HG03457 (cell line): ENCODE measurements around the gene ITGA2B.
"Not testable (repeated sequence)": the region's sequence is repeated elsewhere in the genome, so short reads cannot be mapped to it uniquely, and the experiment has no call there.

ENCODE experiments used
- ATAC-seq: cut with Tn5 transposase; IDR thresholded peaks from one replicate; pipeline ENCODE4 v1.9.1; 2021; ENCODE audit warnings: moderate number of reproducible peaks; ENCODE audit not compliant: unreplicated experiment

ITGA2B gene

GRCh38 chr17:44394112-44394511, 4.7 kb upstream of the ITGA2B start:
- ATAC-seq = not testable (repeated sequence)

- no peak for ATAC-seq
Measured at GRCh38 chr17:44390250-44390870, 911 bp upstream of the ITGA2B start.

- no peak for ATAC-seq
Measured at GRCh38 chr17:44389723-44390202, 314 bp upstream of the ITGA2B start.

- no peak for ATAC-seq
Measured at GRCh38 chr17:44387804-44388203, 1.6 kb downstream of the ITGA2B start.

GRCh38 chr17:44386182-44386525, 3.3 kb downstream of the ITGA2B start:
- no peak for ATAC-seq

- no peak for ATAC-seq
Measured at GRCh38 chr17:44385287-44386181, 3.9 kb downstream of the ITGA2B start.

- no peak for ATAC-seq
Measured at GRCh38 chr17:44384823-44385286, 4.6 kb downstream of the ITGA2B start.

DNA sequence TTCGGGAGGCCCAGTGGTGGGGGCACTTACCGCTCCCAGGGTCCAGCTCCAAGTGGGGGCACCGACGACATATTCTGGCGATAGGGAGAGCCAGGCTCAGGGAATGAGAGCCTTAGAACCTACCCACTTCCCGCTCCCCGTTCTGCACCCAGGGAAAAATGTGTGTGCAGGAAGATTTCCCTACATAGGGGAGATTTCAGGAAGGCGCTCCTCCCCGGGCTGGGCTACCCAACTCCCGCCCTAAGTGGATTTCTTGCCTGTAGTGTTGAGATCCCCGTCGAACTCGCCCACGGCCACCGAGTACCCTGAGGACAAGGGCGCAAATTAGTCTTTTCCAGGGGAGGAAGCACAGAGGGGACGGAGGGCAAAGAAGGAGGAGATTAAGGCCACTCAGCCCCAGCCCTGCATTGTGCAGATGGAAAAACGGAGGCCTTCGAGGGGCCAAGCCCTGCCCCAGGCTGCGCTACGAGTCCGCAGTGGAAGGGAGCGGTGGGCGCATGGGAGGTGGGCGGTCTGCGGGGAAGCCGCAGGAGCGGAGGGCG, 5.1 kb downstream of the ITGA2B start:
- no peak for ATAC-seq

DNA sequence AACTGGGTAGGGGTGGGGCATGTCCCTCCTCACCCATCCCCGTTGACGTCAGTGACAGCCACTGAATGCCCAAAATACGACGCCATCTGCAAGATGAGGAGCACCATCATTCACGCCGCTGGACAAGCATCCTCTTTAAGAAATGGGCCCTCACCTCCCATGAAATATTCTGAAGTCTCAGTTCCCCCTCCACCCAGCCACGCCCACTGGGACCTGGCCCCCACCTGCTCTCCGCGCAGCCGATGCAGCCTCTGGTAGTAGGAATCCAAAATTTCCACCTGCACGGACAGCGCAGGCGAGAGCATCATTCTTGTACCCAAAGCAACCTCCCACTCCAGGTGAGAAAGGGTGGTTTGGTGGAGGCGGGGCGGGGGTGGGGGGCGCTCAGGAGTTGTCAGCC, 5.6 kb downstream of the ITGA2B start:
- ATAC-seq = no peak

- ATAC-seq = no peak
Measured at GRCh38 chr17:44383363-44383762, 6.1 kb downstream of the ITGA2B start.

DNA sequence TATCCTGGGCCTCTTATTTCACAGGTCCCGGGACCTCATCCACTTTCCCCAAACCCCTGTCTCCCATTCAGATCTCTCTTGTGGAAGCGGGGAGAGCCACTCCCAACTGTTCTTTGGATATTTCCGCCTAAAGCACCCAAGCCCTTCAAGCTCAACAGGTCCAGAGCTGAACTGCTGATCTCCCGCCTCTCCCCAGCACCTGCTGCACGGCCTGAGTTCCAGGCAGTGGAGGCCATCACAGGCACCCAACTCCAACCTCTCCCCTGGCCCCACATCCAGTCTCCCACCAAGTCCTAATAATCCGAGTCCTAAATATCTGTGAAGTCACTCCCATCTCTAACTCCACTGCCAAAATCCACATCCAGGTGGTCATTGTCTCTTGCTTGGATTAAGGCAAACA, 6.5 kb downstream of the ITGA2B start:
- no peak for ATAC-seq

- no peak for ATAC-seq
Measured at GRCh38 chr17:44381810-44382305, 7.6 kb downstream of the ITGA2B start.

DNA sequence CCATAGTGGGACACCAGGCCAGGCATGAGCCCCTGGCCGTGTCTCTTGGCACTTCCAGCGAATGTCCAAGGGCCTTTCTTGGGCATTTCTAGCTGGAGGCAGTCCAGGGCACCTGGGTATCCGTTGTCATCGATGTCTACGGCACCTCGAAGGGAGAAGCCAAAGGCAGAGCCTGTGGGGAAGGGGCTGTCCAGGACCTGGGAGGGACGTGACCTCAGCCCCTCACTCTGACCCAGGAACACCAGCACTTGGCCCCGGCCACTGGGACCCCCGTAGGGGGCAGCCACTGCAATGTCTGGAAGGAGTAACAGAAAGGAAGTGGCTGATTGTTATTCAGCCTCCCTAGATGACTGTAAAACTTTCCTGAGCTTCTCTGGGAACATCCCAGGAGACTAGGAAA, 8.7 kb downstream of the ITGA2B start:
- no peak for ATAC-seq

GRCh38 chr17:44379887-44380286, 9.6 kb downstream of the ITGA2B start:
- no peak for ATAC-seq

DNA sequence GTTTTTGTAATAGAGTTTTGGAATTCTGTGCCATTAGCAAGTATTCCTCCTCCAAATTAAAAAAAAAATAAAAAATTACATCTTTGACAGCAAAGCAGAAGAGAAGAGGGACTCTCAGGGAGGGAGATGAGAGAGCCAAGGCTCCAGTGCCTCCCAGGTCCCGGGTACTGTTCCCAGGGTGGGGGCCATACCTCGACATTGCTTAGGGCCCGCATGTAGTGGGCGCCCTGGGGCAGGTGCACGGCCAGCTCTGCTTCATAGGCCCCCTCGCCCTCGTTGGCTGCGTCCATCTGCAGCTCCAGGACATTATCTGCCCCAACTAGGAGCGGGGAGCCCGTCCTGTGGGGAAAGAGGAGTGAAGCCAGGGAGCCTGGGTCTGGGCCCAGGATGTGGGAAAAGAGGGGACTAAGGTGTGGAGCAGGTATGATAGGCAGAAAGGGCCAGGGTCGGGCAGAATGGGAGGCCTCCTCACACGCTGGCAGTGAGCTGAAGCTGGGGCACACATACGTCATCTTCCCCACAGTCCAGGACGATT, 11.2 kb downstream of the ITGA2B start:
- ATAC-seq = no peak

GRCh38 chr17:44376779-44377178, 12.7 kb downstream of the ITGA2B start:
- ATAC-seq = no peak

- ATAC-seq = no peak
Measured at GRCh38 chr17:44376124-44376523, 13.3 kb downstream of the ITGA2B start.

- ATAC-seq = no peak
Measured at GRCh38 chr17:44375196-44376017, 14.0 kb downstream of the ITGA2B start.

DNA sequence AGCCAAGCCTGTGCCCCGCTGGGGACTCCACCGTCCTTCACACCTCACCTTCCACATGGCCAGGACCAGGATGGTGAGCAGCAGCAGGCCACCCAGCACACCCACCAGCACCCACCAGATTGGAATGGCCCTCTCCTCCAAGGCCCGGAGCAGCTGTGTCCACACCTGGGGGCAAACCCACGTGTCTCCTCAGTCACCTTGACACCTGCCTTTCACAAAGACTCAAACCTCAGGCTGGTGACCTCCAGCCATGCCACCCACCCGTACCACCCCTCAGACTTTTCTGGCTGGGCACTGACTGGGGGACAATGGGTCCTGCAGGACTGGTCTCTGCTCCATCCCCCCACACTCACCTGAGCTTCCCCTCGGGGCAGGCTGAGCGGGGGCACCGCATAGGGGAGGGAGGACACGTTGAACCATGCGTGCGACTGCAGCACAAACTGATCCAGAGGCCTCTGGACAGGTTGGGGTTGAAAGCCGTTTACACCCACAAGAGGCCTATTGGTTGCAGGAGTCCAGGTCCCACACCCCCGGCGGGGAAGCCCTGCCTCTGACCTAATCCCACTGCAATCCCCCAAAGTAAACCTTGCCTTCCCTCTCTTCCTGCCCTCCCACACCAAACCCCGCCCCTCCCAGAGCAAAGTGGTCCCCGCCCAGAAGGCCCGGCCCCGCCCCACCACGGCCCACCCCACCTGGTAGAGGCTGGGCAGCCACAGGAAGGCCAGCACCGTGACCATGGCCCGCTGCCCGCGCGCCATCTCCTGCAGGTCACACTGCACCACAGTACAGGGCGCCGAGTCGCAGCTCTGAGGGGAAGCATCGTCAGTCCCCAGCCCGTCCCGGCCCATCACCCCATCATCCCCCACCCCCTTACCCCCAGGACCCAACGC, 14.9 kb downstream of the ITGA2B start:
- no peak for ATAC-seq

DNA sequence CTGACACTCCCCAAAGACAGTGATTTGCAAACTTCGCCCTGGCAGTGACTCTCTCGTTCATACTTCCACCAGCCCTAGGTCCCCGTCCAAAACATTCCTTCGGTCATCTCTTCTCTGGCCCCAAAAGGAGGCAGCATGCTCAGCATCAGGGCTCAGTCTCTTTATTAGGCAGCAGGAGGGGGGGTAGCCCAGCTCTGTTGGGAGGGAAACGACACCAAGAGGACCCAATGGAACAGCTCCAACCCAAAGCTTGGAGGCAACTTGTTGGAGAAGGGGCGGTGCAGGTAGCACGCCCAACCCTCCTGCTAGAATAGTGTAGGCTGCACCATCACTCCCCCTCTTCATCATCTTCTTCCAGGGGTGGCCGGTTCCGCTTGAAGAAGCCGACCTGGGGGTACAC, 17.4 kb downstream of the ITGA2B start:
- ATAC-seq = no peak
